Fibroblast of pulmonary artery (primary cell): ENCODE data around the gene TMEM218.
A peak's percentile ranks its signal among the peaks of the same experiment; 100 is the strongest.

Experiments
- DNase-seq: peaks from one replicate; pipeline ENCODE4 v3.0.0-alpha.2; 2010; ENCODE audit warnings: low read depth
- H3K4me3 ChIP-seq: replicated peaks from 2 replicates; pipeline ENCODE4 v1.5.1; 2011; ENCODE audit warnings: low read depth, mild to moderate bottlenecking, control low read depth, low read length, moderate library complexity
- CTCF ChIP-seq: IDR thresholded peaks from 2 replicates; pipeline ENCODE4 v1.5.1; 2011; ENCODE audit warnings: mild to moderate bottlenecking, control low read depth, low read length, inconsistent platforms; ENCODE audit errors: missing control alignments

The TMEM218 gene

GRCh38 chr11:125117429-125117828 lies 6.0 kb upstream of the TMEM218 start:
- no peak overlapping the region for H3K4me3 ChIP-seq
- TF ChIP-seq CTCF, result no peak
- DNase-seq, result no peak

GRCh38 chr11:125114518-125114917 lies 3.1 kb upstream of the TMEM218 start:
- TF ChIP-seq CTCF, result peak; percentile 34
- no peak for DNase-seq
- H3K4me3 ChIP-seq, result no peak overlapping the region

- no peak for TF ChIP-seq CTCF
- DNase-seq, result no peak
- peak overlapping the region; percentile 47 for H3K4me3 ChIP-seq
Measured at GRCh38 chr11:125112208-125112604, 780 bp upstream of the TMEM218 start.

GRCh38 chr11:125111001-125111342 lies 454 bp downstream of the TMEM218 start:
- H3K4me3 ChIP-seq, result peak overlapping the region; percentile 87
- TF ChIP-seq CTCF, result no peak
- DNase-seq, result no peak

GRCh38 chr11:125110506-125110905 lies 920 bp downstream of the TMEM218 start:
- no peak for DNase-seq
- TF ChIP-seq CTCF, result no peak
- peak overlapping the region; percentile 87 for H3K4me3 ChIP-seq

- no peak for TF ChIP-seq CTCF
- DNase-seq, result no peak
- H3K4me3 ChIP-seq, result no peak overlapping the region
Measured at GRCh38 chr11:125108469-125108868, 3.0 kb downstream of the TMEM218 start.

GRCh38 chr11:125105926-125106325 lies 5.5 kb downstream of the TMEM218 start:
- no peak for TF ChIP-seq CTCF
- DNase-seq, result no peak
- H3K4me3 ChIP-seq, result no peak overlapping the region
